ENCODE measurements around the gene HSPA12A.

HSPA12A gene

DNA sequence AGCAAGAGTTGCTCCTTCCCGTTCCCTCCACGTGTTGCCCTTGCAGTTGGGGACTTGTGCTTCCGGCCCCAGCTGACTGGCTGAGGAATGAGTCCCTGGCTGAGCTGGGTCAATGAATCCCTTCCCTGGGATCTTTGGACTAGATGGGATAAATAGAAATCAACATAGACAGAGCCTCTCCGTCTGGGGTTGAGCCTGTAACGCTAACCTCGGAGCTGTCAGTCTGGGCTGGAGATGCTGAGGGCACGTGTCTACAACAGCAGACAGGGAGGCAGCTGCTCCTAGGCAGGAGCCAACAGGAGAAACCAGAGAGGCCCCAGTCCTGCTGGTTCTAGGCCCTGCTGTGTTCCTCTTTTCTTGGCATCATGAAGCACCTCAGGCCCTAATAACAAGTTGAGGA, 42.3 kb upstream of the HSPA12A start:
- TF ChIP-seq, protein P1, sequence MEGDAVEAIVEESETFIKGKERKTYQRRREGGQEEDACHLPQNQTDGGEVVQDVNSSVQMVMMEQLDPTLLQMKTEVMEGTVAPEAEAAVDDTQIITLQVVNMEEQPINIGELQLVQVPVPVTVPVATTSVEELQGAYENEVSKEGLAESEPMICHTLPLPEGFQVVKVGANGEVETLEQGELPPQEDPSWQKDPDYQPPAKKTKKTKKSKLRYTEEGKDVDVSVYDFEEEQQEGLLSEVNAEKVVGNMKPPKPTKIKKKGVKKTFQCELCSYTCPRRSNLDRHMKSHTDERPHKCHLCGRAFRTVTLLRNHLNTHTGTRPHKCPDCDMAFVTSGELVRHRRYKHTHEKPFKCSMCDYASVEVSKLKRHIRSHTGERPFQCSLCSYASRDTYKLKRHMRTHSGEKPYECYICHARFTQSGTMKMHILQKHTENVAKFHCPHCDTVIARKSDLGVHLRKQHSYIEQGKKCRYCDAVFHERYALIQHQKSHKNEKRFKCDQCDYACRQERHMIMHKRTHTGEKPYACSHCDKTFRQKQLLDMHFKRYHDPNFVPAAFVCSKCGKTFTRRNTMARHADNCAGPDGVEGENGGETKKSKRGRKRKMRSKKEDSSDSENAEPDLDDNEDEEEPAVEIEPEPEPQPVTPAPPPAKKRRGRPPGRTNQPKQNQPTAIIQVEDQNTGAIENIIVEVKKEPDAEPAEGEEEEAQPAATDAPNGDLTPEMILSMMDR (IDR thresholded peaks at IDR 0.05; ENCODE audit: low read depth, low read length): no peak
- DNase-seq (ENCODE audit: extremely low read depth, low read depth): no peak

DNA sequence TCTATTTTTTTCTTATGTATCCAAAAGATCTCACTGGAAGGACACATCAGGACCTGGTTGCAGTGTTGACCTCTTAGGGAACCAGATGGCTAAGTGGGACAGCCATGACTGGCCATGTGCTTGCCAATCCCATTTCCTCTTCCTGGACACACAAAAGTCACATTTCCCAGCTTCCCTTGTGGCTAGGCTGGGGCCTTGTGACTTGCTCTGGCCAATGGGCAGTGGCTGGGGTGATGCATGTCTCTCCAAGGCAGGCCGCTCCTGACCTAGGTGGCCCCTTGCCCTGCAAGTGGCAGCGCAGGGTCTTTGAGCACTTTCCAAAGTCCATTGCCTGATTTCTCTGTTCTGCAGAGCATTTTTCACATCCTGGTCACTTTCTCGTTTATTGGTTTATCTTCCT, 41.7 kb upstream of the HSPA12A start:
- TF ChIP-seq, protein P1 (IDR thresholded peaks at IDR 0.05; ENCODE audit: low read depth, low read length): no peak
- DNase-seq (ENCODE audit: extremely low read depth, low read depth): no peak

DNA sequence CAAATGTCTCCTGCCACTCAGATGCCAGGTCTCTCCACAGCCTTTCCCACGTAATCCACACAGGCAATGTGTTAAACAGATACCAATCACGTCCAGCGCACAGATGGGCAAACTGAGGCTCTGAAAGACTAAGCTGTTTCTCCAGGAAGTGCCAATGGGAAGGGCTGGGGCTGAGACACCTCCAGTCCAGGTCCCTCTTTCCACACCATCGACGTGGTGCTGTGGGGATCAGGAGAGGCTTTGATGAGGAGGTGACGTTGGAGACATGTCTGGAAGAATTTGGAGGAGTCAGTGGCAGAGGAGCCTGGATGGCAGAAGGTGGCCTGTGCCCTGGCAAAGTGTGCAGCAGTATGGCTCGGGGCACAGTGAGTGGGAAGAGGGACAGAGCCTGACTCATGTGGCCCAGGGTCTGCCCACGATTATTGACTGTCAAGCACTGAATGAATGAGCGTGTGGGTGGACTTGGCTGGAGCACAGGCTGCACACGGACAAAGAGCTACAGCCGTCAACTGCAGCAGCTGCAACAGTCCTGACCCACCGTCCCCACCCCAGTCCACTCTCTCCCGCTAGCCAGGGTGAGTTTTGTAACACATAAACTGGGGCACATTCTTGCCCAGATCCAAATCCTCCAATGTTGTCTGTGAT, 40.8 kb upstream of the HSPA12A start:
- TF ChIP-seq, protein P1 (IDR thresholded peaks at IDR 0.05; ENCODE audit: low read depth, low read length): no peak
- DNase-seq (ENCODE audit: extremely low read depth, low read depth): no peak

DNA sequence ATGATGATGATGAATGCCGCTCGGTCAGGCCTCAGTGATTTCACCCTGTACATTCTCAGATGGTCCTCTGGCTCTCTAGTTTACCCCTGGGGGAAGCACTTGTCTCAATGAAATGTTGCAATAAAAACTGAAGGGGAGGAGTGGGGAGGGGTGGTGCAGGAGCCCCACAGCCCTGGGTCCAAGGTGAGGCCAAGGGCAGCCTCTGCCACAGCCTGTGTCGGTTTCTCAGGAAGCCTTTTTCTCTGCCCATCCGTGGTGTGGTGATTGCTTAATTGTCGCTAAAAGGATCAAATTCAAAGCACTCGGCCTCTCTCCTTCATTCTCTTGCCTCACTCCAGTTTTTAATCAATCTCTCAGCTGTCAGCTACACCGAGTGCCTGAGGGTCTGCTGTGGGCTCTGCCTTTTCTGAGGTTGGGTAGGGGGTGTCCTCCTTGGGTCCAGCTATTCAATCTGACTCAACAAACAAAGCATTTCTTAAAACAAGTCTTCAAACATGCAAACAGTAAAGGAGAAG, 39.1 kb upstream of the HSPA12A start:
- TF ChIP-seq, protein P1 (IDR thresholded peaks at IDR 0.05; ENCODE audit: low read depth, low read length): no peak
- no peak for DNase-seq (ENCODE audit: extremely low read depth, low read depth)

DNA sequence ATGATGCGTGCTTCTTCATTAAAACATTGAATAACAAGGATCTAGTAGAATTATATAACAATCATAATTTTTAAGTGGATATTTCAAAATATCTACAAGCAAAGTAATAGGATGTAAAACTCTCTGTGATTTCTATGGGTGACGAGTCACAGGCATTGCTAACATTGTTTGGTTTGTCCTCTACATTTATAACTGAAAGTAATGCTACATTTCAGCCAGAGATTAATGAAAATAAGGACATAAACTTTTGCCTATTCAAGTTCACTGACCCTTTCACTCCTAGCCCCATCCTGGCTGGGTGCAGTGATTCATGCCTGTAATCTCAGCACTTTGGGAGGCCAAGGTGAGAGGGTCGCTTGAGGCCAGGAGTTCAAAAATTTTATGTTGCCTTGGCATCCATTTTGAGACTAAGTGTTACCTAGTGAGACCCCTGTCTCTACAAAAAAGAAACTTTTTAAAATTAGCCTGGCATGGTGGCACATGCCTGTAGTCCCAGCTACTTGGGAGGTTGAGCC, 38.4 kb upstream of the HSPA12A start:
- no peak for DNase-seq (ENCODE audit: extremely low read depth, low read depth)
- TF ChIP-seq, protein P1 (IDR thresholded peaks at IDR 0.05; ENCODE audit: low read depth, low read length): no peak

DNA sequence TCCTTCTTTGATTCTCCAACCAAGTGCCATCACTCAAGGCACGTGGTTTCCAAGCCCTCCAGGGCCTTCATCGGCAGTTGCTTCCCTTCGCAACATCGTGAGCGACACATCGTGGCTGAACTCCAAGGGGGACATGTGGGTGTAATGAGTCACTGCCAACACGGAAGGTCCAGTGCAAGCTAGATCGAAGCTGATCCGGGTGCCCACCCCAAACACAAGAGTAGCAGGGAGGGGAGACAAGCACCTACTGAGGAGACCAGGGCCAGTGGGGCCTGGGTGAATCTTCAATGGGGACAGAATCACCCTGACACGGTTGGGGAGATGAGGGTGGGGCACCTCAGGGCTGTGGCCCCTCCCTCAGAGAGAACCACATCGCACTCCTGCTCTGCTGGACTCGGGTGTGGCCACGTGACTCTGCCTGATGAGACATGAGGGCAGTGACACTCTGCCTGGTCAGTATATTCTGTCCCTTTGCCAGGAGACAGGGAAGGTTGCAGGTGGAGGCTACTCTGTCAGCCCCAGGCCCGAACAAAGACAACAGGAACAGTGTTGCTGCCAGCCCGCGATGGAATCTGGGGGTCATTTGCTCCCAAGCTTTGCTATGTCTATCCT, 36.8 kb upstream of the HSPA12A start:
- TF ChIP-seq, protein P1 (IDR thresholded peaks at IDR 0.05; ENCODE audit: low read depth, low read length): no peak
- DNase-seq (ENCODE audit: extremely low read depth, low read depth): no peak

DNA sequence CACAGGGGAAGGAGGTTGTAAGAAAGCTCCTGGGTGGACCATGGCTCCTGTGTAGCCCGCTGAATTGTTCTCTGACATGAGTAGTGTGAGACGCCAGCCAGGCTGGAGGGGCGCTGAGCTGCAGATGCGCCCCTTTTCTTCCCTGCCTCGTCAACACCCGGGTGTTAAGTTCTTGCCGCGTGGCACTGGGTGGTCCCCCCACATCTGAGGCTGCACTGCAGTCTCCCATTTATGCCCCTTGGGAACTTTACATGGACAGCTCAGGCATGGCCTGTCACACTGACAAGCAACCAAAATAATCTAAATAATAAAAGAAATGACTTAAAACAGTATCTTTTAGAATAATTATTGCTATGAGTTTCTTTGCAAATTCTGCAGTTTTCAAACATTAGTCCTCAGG, 34.6 kb upstream of the HSPA12A start:
- DNase-seq (ENCODE audit: extremely low read depth, low read depth): no peak
- TF ChIP-seq, protein P1 (IDR thresholded peaks at IDR 0.05; ENCODE audit: low read depth, low read length): no peak

Measured in AG09319 (cell line).